NCI-H1092 (cell line): ENCODE results near the gene FCER2.

ENCODE experiments used
- DNase-seq: peaks from one replicate; lab custom pipeline; 2025; lab: John Stamatoyannopoulos, UW

Gene FCER2

GRCh38 chr19:7699417-7700401 lies 2.2 kb downstream of the FCER2 start:
- no peak for DNase-seq

GRCh38 chr19:7699003-7699402 lies 2.9 kb downstream of the FCER2 start:
- DNase-seq = no peak

- DNase-seq = no peak
Measured at GRCh38 chr19:7698583-7698982, 3.3 kb downstream of the FCER2 start.

- no peak for DNase-seq
Measured at GRCh38 chr19:7697721-7698287, 4.1 kb downstream of the FCER2 start.

- no peak for DNase-seq
Measured at GRCh38 chr19:7694499-7694898, 7.4 kb downstream of the FCER2 start.

GRCh38 chr19:7692417-7693088 lies 9.4 kb downstream of the FCER2 start:
- no peak for DNase-seq

GRCh38 chr19:7691497-7691896 lies 10.4 kb downstream of the FCER2 start:
- DNase-seq = no peak

GRCh38 chr19:7690779-7691258 lies 11.1 kb downstream of the FCER2 start:
- no peak for DNase-seq

GRCh38 chr19:7689165-7689564 lies 12.8 kb downstream of the FCER2 start:
- DNase-seq = no peak

- no peak for DNase-seq
Measured at GRCh38 chr19:7687177-7687576, 14.8 kb downstream of the FCER2 start.

GRCh38 chr19:7685546-7686445 lies 16.1 kb downstream of the FCER2 start:
- no peak for DNase-seq

GRCh38 chr19:7682175-7682855 lies 19.6 kb downstream of the FCER2 start:
- DNase-seq = no peak

- no peak for DNase-seq
Measured at GRCh38 chr19:7681340-7682174, 20.4 kb downstream of the FCER2 start.

- DNase-seq = peak; percentile 80
Measured at GRCh38 chr19:7680606-7681339, 21.2 kb downstream of the FCER2 start, which contains the start of gene TRAPPC5. TRAPPC5 (plus strand) TSS chr19:7680833; CDS start chr19:7682254, 1,421 bp downstream.

GRCh38 chr19:7679771-7680605 lies 21.9 kb downstream of the FCER2 start:
- no peak for DNase-seq

- DNase-seq = no peak
Measured at GRCh38 chr19:7678971-7679751, 22.8 kb downstream of the FCER2 start.

GRCh38 chr19:7677669-7678311 lies 24.1 kb downstream of the FCER2 start:
- no peak for DNase-seq
